GM23338 (cell line): ENCODE results near the gene SFT2D1. TPM values are rescaled to one million over a fixed set of nuclear protein-coding genes. Genes with fewer than 3 reads are reported as not detected.

ENCODE experiments used
- CREB1 ChIP-seq: fragments of 250-450 bp; sonication (Bioruptor Pico); IDR thresholded peaks from 2 replicates; pipeline ENCODE4 v1.5.0; 2020; ENCODE audit warnings: low read depth, mild to moderate bottlenecking, moderate library complexity
- CTCF ChIP-seq, 2 experiments: fragments of 200-600 bp in 1 of 2; sonication (generic) in 1 of 2; conservative IDR thresholded peaks; 2 replicates each; pipeline versions ENCODE4 v1.5.1 to v1.6.1; 2016 to 2017; ENCODE audit warnings: antibody characterized with exemption in 2 of 2, low read depth in 2 of 2, mild to moderate bottlenecking in 2 of 2, moderate library complexity in 1 of 2
- ETS1 ChIP-seq: IDR thresholded peaks from 2 replicates; pipeline ENCODE4 v1.6.1; 2016; ENCODE audit warnings: antibody characterized with exemption
- EZH2phosphoT487 ChIP-seq: fragments of 200-600 bp; sonication (generic); IDR thresholded peaks from one replicate; pipeline ENCODE4 v1.8.1; 2018; ENCODE audit warnings: antibody characterized with exemption; ENCODE audit not compliant: unreplicated experiment
- JUNB ChIP-seq: IDR thresholded peaks from one replicate; pipeline ENCODE4 v1.6.1; 2016; ENCODE audit warnings: antibody characterized with exemption; ENCODE audit not compliant: unreplicated experiment
- NANOG ChIP-seq: IDR thresholded peaks from 2 replicates; pipeline ENCODE4 v1.6.1; 2016; ENCODE audit warnings: antibody characterized with exemption, borderline replicate concordance
- POLR2AphosphoS5 ChIP-seq: IDR thresholded peaks from 2 replicates; pipeline ENCODE4 v1.6.1; 2016; ENCODE audit warnings: antibody characterized with exemption, low read depth
- REST ChIP-seq: IDR thresholded peaks from one replicate; pipeline ENCODE4 v1.6.1; 2018; ENCODE audit warnings: antibody characterized with exemption; ENCODE audit not compliant: unreplicated experiment
- ZNF331 ChIP-seq: fragments of 250-450 bp; sonication (Bioruptor Pico); IDR thresholded peaks from 2 replicates; pipeline ENCODE4 v1.5.0; 2020; ENCODE audit warnings: low read depth, mild to moderate bottlenecking, moderate library complexity
- ZNF462 ChIP-seq: fragments of 250-450 bp; sonication (Bioruptor Pico); IDR thresholded peaks from 2 replicates; pipeline ENCODE4 v1.5.0; 2020; ENCODE audit warnings: mild to moderate bottlenecking, moderate library complexity
- polyA plus RNA-seq: library from polyadenylated mRNA; unstranded; fragments of >200 nt; fragmentation: Nextera tagmentation; extraction: Ambion mirVana; gene quantifications from 2 replicates; pipeline ENCODE4 v1.2.1, GENCODE V29; 2016
- total RNA-seq: library from RNA; depleted of rRNA; stranded (reverse); fragments of >200 nt; shearing (Covaris generic); gene quantifications from 2 replicates; pipeline ENCODE4 v1.2.3, GENCODE V29; 2014

Gene SFT2D1
- total and polyA plus RNA-seq, 2 experiments from 2014 or later: 74.7 to 120 TPM

GRCh38 chr6:166286839-166287271, 55.5 kb downstream of the SFT2D1 start (continued):
- TF ChIP-seq ZNF462 (CRISPR knock-in tag) (no peak), ETS1 (no peak), JUNB (no peak), CTCF (conservative IDR thresholded peaks at IDR 0.05; ENCODE audit: low read depth in 2 of 2) (no peak), REST (no peak), POLR2AphosphoS5 (no peak), EZH2phosphoT487 (no peak), NANOG (no peak), ZNF331 (no peak), CREB1 (no peak)
